ENCODE measurements around the gene GPC5.

- TF ChIP-seq EZH2 (IDR thresholded peaks at IDR 0.05; ENCODE audit: insufficient read depth, poor library complexity, severe bottlenecking) (no peak), EZH2phosphoT487 (IDR thresholded peaks at IDR 0.05; ENCODE audit: insufficient read depth, low read depth) (no peak)
Observed at GRCh38 chr13:92197669-92198068, 799.2 kb downstream of the GPC5 start.

Data from GM23248 (cell line).